Coronary artery (tissue), 2 donors: ENCODE measurements around the gene ATXN7.

Experiments used
- DNase-seq: peaks from one replicate; pipeline ENCODE4 v3.0.0-alpha.2; 2017; ENCODE audit warnings: low spot score
- H3K27ac ChIP-seq, 2 donors: fragments of 200-600 bp; sonication (generic); one replicate each; pipeline ENCODE4 v1.5.1; 2016 to 2019
- H3K4me3 ChIP-seq: fragments of 200-600 bp; sonication (generic); 2 replicates; pipeline ENCODE4 v1.5.1; 2016; ENCODE audit warnings: mild to moderate bottlenecking, moderate library complexity
- TF ChIP-seq, protein P1 (sequence below): fragments of 200-600 bp; sonication (generic); IDR thresholded peaks from one replicate; pipeline ENCODE4 v1.5.1; 2019; ENCODE audit warnings: antibody characterized with exemption

The ATXN7 gene

DNA sequence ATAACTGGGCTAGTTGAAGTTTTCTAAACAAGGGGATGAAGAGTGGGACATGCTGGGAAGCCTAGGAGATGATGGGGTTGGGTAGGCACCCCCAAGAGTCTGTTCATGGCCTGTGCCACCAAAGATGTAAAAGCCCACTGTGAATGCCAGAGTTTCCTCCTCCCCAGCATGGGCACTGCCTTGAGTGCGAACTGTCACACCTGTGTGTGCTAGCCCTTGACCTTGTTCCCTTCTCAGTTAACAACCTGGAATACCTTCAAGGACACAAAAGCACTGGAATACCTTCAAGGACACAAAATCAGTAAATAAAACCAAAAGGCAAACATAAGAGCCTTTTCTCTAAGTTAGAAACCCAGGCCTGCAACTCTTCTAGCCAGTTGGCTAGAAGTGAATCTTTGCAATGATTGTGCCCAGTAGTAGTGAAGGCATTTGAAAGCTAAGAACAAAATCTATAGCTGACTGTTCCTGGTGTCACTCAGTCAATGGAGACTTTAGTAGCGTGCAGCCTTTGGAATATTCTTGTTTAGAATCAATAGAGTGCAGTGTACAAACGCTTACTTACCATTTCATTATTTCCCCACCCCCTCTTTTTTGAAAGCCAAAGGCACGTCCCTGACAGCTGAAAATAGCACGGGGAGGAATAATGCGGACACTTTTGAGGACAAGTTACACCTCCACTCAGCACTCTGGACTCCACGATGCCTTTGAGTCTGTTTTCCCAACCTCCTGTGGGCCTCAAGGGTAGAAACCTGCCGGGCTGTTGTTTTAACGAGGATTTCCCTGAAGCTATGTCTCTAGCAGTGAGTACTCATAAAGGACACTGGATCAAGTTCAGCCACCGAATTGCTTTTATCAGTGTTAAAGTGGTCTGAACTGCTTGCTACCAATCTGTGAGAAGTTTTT lies 135.4 kb downstream of the ATXN7 start:
- no peak overlapping the region for H3K4me3 ChIP-seq
- H3K27ac ChIP-seq, result no peak overlapping the region
- TF ChIP-seq, protein P1, sequence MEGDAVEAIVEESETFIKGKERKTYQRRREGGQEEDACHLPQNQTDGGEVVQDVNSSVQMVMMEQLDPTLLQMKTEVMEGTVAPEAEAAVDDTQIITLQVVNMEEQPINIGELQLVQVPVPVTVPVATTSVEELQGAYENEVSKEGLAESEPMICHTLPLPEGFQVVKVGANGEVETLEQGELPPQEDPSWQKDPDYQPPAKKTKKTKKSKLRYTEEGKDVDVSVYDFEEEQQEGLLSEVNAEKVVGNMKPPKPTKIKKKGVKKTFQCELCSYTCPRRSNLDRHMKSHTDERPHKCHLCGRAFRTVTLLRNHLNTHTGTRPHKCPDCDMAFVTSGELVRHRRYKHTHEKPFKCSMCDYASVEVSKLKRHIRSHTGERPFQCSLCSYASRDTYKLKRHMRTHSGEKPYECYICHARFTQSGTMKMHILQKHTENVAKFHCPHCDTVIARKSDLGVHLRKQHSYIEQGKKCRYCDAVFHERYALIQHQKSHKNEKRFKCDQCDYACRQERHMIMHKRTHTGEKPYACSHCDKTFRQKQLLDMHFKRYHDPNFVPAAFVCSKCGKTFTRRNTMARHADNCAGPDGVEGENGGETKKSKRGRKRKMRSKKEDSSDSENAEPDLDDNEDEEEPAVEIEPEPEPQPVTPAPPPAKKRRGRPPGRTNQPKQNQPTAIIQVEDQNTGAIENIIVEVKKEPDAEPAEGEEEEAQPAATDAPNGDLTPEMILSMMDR, result no peak
- DNase-seq, result no peak

DNA sequence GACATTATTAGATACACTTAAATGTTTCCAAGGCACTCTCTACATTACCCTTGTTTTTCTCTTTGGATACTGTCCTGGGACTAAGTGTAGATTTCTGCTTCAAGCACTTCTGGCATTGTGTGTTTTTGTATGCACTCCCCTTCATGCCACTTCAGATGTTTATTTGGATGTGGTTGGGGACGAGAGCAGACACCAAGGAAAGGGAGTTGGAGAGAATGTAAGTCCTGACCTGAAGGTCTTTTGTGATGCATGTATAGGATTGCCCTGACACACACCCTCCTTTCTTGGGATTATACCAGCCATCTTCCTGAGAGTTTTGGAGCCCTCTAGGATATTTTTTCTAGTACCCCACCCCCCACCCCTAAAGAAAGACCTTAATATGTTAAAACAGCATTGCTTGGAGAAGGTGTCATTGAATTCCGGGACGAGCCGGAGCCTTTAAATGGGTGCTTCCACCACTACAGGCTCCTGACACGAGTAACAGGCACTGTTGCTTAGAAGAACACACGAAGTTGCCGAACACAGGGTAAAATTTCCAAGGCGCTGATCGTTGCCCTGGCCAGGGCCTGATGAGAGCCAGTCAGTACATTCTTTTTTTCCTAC lies 136.9 kb downstream of the ATXN7 start:
- TF ChIP-seq, protein P1, result no peak
- no peak overlapping the region for H3K4me3 ChIP-seq
- DNase-seq, result no peak
- no peak overlapping the region for H3K27ac ChIP-seq

DNA sequence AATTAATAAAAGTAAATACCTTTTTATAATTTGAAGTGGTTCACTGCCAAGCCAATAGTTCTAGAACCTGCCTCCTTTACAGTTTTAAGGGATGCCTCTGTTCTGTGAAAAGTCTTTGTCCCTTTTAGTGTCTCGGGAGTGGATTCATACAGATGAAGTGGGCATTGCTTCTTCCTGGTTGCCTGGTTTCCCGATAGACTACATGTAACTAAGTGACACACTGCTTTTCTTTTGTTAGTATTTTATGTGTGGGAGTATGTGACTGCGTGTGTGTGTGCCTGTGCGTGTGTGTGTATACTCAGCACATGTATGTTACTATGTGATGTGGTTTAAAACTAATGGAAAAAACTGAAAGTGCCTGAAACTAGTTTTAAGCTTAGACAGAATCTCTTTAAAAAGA lies 138.6 kb downstream of the ATXN7 start:
- no peak for DNase-seq
- TF ChIP-seq, protein P1, result no peak
- Histone ChIP-seq H3K4me3 (no peak overlapping the region), H3K27ac (no peak overlapping the region)

DNA sequence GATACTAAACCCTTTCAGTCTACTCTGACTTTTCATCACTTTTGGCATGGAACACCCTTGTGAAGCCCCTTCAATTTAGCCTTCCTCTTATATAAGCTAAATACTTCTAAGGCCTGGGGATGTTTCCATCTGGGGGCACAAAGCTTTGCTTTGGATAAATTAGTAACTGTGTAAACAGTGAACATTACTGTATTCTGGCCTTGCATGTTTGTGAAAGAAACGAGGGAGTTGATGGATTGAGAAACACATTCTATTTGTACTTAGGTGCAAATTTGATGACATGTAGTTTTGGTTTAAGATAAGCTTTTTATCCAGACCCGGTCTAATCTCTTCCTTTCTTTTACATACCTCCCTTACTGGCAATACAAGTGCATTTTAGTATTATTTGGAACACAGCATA lies 139.9 kb downstream of the ATXN7 start:
- TF ChIP-seq, protein P1, result no peak
- Histone ChIP-seq H3K4me3 (no peak overlapping the region), H3K27ac (no peak overlapping the region)
- DNase-seq, result no peak

DNA sequence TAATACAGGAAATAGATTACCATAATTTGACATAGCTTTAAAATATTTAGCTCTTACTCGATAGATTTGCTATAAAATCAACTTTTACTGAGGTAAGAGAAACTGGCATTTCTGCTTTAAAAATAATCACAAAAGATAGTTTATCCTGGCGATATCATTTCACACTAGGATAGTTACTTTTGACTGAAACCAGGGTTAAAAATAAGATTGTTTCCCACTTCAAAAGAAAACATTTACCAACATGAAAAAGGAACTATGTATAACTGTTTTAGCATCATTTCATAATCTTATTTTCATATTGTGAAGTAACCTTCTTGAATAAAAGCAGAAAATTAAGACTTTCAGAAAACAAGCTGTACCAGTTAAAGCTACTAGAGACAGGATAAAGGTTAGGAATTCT lies 144.3 kb downstream of the ATXN7 start:
- TF ChIP-seq, protein P1, result no peak
- no peak overlapping the region for H3K27ac ChIP-seq
- DNase-seq, result no peak
- no peak overlapping the region for H3K4me3 ChIP-seq

DNA sequence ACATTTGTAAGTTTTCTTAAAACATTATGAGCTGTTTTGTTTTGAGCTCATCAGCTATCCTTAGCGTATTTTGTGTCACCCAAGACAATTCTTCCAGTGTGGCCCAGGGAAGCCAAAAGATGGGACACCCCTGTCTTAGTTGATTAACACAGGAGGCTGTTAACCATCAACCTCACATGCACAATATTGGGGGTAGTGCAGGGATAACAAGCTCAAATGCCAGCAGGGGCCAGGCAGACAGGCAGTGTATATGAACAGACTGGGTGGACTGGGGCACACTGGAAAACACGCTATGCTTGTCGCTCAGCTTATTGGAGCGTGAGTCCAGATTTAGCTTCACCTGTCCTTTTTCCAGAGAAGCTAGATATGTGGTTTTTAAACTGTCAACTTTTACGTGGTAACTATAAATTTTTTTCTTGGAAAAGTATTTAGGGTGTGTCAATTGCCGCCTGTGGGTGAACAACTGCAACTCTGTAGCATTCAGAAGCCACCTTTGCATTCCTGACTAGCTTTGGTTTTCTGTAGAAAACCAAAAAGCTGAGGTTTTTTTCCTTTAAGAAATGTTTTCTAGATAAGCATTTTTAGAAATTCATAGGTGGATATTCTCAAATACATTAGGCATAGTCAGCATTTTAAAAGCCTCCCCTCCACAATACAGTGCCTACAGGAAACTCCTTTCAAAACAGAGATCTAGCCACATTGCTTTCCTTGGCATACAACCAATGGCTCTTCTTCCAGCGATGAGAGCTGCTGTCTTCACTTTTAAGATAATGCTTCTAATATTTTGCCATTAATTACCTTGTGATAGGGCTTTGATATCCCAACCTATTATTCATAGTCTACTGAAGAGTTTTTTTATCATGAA lies 145.1 kb downstream of the ATXN7 start:
- peak overlapping the region in 1 of 2 donors; percentile 21 for H3K27ac ChIP-seq
- no peak overlapping the region for H3K4me3 ChIP-seq
- DNase-seq, result no peak
- TF ChIP-seq, protein P1, result no peak
